ENCODE data around the gene IL17F.

- TF ChIP-seq POLR2A (IDR thresholded peaks at IDR 0.05) (no peak), CTCF (IDR thresholded peaks at IDR 0.05) (no peak)
Measured at GRCh38 chr6:52233005-52233404, 11.3 kb downstream of the IL17F start.
